NCI-H1417 treated with DMSO at 0.1 percent for 48 hours (cell line): ENCODE results near the gene PASK.

Experiments used
- DNase-seq: peaks from one replicate; lab custom pipeline; 2025; lab: John Stamatoyannopoulos, UW

The PASK gene

DNA sequence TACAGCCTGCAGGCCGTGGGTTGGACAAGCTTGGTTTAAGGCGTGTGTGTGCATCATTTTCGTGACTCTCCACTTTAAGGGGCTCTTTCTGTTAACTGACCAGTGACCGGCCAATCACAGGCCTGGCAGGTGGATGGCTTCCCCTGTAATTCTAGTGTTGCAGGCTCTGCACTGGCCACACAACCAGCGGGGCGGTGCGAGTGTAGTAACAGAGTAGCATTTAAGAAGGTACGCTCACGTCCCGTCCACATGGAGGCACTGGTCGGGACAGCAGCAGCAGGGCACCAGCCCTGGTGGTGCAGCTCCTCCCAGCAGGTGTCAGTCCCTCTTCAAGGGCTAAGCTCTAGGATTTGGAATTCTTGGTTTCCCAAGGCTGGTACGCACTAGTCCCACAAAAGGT is 31.2 kb upstream of the PASK start:
- DNase-seq: no peak

DNA sequence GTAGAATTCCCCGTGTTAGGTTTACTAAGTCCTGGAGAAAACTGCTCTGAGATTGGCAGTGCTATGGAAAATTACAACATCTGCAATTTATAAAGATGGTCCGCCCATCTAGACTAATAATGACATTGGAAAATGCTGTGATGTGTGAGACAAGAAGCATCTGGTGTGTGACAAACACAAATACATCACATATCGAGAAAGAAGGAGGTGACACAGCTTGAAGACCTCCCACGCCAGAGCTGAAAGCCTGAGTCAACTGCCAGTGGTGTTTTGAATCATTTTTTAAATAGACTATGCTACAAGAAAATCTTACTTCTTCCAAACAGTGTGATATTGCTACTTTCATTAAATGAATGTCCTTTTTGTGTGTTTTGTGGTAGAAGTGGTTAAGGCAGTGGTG is 30.6 kb upstream of the PASK start:
- DNase-seq: no peak

DNA sequence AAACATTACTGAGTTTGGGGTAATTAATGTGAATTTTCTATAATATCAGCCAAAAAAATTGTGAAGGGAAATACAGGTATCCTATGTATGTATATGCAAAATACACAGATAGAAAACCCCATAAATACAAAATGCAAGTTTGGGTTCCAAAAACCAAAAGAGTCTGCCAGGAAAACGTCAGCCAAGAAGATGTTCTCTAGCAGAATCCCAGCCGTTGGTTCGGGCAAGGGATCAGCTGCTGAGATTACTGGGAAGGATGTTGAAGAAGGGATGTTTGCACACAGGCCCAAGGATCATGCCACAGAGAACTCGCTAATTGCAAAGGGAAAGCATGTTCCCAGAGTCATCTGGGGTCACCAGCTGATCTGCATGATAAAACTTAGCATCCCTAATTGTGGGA is 29.7 kb upstream of the PASK start:
- no peak for DNase-seq

- no peak for DNase-seq
These were observed 28.5 kb upstream of the PASK start for GRCh38 chr2:241177526-241178334.

DNA sequence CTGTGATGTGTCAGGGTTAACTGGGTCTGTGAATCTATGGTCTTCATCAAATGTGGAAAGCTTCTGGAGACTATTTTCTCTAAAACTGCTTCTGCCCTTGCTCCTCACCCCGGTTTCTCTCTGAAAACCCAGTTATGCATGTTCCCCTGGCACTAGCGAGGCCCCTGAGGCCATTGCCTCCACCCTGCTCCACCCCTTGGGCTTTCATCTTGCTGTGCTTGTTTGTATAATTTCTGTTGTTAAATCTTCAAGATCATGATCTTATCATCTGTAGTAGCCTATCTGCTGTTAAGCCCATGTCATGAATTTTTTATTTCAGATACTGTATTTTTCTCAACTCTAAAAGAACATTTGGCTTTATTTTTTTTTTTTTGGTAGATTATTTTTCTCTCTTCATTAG is 24.3 kb upstream of the PASK start:
- no peak for DNase-seq

DNA sequence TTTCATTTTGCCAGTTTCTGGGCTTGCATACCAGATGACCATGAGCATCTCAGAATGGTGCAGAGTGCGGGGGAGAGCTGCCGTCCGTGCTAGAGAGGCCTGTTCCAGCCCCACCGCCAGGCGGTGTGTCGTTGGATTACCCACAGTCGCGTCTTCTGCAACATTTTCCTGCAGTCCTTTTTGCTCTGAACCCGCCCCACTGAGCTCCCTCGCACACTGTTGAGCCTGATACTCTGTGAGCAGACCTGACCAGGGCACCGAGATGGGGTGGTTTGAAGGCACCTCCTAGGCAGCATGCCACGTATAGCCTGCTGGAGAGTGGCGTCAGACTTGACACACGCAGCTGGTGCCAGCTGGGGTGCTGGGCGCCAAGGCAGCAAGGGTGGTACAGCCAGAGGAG is 19.1 kb upstream of the PASK start:
- no peak for DNase-seq

DNA sequence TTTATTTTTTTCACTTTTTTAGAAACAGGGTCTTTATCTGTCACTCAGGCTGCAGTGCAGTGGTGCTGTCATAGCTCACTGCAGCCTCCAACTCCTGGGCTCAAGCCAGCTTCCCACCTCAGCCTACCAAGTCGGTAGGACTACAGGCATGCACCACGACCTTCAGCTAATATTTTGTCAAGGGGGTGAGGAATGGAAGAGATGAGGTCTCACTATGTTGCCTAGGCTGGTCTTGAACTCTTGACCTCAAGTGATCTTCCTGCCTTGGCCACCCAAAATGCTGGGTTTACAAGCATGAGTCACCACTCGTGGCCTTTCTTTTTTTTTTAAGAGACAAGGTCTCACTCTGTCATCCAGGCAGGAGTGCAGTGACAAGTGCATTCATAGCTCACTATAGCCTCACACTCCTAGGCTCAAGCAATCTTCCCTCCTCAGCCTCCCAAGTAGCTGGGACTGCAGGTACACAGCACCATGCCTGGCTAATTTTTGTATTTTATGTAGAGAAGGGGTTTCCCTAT is 14.4 kb upstream of the PASK start:
- no peak for DNase-seq

- no peak for DNase-seq
These were observed 12.5 kb upstream of the PASK start for GRCh38 chr2:241161646-241162281.

DNA sequence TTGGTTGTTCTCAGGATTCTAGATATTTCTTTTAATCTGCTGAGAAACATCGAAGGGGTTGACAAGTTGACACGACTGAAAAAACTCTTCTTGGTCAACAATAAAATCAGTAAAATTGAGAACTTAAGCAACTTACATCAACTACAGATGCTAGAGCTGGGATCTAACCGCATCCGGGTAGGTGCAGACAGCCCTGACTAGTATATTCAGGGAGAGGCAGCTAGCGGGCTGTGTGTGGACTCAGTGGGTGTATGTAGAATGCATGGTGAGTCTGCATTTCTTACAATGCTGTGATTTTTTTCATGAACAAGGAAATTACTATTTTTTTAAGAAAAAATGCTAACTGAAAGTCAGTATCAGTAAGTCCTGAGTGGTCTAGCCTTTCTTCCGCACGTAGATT is 11.0 kb upstream of the PASK start:
- no peak for DNase-seq

- no peak for DNase-seq
These were observed 9.8 kb upstream of the PASK start for GRCh38 chr2:241159116-241159515.

- no peak for DNase-seq
These were observed 9.3 kb upstream of the PASK start for GRCh38 chr2:241158546-241158900.

DNA sequence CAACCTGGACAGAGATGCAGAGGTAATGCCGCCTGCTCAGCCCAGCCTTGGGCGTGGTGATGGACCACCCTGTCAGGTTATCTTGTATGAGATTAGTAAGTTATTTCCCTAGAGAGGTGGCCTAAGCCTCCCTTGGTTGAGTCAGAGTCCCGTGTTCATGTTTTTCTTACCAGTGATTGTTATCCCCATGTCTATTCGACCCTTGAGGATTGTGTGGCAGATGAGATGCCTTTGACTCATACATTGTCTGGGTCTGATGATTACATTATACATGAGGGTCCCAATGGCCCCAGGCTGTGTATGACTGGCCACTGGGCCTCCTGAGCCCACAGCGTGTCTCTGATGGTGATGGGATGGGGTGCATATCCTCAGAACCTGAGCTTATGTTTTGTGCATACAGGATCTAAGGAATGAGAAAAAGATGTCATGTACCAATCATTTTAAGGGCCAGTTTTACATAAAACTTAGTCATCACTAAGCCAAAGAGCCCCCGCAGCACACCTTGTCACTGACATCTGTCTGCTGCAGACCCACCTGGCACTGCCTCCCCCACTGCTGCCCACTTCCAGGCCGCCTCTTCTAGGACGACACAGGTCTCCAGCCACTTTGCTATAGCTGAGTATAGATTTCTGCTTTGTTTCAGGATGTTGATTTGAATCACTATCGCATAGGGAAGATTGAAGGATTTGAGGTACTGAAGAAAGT is 8.7 kb upstream of the PASK start:
- DNase-seq: no peak

- no peak for DNase-seq
These were observed 7.7 kb upstream of the PASK start for GRCh38 chr2:241156971-241157441.

DNA sequence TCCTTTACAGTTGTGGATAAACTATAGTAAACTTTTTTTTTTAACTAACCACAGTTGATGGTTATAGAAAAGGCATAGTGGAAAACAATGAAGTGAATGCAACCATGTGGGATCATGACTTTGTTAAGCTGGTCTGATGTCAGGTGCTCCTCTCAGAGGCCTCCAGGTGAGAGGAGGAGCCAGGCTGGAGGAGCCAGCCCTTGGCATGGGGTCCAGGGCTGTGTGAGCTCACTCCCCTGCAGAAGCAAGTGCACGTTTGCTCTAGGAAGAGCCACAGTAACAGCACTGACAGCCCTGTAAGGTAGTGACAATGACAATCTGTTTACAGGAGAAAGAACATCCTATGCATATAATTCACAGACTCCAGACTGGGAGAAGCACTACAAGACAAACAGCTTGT is 6.7 kb upstream of the PASK start:
- DNase-seq: no peak

GRCh38 chr2:241154915-241155314 is 5.6 kb upstream of the PASK start:
- DNase-seq: no peak

GRCh38 chr2:241153616-241154015 is 4.3 kb upstream of the PASK start:
- no peak for DNase-seq

- DNase-seq: no peak
These were observed 2.8 kb upstream of the PASK start for GRCh38 chr2:241151934-241152660.

GRCh38 chr2:241150660-241151530 is 1.6 kb upstream of the PASK start:
- no peak for DNase-seq

DNA sequence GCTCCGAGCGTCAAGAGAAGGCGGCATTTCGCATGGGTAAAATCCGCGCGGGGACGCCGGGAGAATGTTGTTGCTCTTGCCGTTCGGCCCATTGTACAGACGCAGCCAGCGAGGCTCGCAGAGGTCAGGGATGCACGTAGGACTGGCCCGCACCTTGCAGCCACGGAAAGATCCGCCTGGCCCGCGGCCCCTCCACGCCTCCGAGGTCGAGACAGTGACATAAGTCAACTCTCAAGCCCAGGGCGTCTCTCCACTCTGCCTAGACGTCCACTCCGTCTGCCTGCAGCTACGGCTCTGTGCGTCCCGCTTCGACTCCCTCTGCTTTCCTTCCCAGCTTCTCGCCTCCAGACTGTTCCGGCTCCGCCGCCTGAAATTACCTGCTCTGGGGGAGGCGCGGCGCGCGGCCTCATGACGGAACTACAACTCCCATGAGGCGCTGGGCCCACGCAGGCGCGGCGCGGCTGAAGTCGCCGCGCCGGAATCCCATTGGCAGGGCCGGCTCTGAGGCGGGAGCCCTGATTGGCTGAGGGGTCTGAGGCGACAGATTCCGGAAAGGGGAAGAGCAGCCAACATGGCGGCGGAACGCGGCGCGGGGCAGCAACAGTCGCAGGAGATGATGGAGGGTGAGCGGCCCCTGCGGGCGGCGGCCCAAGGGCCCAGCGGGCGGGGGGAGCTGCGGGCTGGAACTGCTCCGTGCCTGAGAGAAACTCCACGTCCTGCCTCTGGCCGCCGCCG is 820 bp upstream of the PASK start, which contains the start of gene PPP1R7:
Gene PPP1R7 (plus strand): TSS at position 543 of the 735 bp plus-strand sequence. CDS start 29 bp downstream, at position 572.
- peak; percentile 82 for DNase-seq

DNA sequence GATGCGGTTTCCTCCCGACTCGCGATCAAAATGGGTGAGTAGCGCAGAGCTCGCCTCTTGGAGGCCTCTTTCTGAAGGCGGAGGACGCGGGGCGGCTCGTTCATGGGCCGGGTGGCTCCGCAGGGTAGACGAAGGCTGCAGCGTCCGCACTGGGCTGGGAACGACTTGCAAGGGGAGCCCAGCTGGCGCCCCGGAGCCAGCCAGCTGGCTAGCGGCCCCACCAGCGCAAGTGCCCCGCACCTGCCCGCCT is 328 bp upstream of the PASK start:
- no peak for DNase-seq

- DNase-seq: no peak
These were observed 1.0 kb downstream of the PASK start for GRCh38 chr2:241148239-241148638.
